ENCODE data around the gene PHC2. TPM values are rescaled to one million over a fixed set of nuclear protein-coding genes. Genes with fewer than 3 reads are reported as not detected.
A peak's percentile ranks its signal among the peaks of the same experiment; 100 is the strongest.

PHC2 gene
- polyA plus RNA-seq, 1 donor (not counting 4 experiments of a cell fraction or from before 2014, with no cell fraction given), result 51.7 TPM

GRCh38 chr1:33397994-33398393 lies 32.9 kb downstream of the PHC2 start:
- no peaks in the 10 kb centered on the region for H3K4me1 ChIP-seq (ENCODE audit: control insufficient read depth, extremely low read depth, insufficient read depth, low read length)
- peaks cover 30% of the 10 kb centered on the region for H3K79me2 ChIP-seq (ENCODE audit: control insufficient read depth, insufficient read depth, low read length)
- peaks cover 9 to 13% of the 10 kb centered on the region in 2 experiments for H3K36me3 ChIP-seq (ENCODE audit: control insufficient read depth in 2 of 2, extremely low read depth in 1 of 2, insufficient read depth in 2 of 2, low read length in 2 of 2)
- H2AFZ ChIP-seq (ENCODE audit: control insufficient read depth, low read length), result no peak overlapping the region
- no peaks in the 10 kb centered on the region for H3K9me3 ChIP-seq (ENCODE audit: control insufficient read depth, low read depth, low read length)
- dilution Hi-C loops (cut with MboI; ENCODE audit: extremely low pct_ligation_motif_present, low sequenced_read_pairs), result no loop called here
- H4K20me1 ChIP-seq (ENCODE audit: control insufficient read depth, extremely low read depth, insufficient read depth, low read length), result no peaks in the 10 kb centered on the region
- DNase-seq (ENCODE audit: low read depth, low spot score) (no peak), FAIRE-seq (no peak)
- H3K4me3 ChIP-seq (ENCODE audit: control insufficient read depth in 2 of 3, extremely low read depth in 1 of 3, insufficient read depth in 2 of 3, low read depth in 1 of 3, low read length in 3 of 3), result no peak overlapping the region
- no peak overlapping the region for H3K27ac ChIP-seq (ENCODE audit: control insufficient read depth, insufficient read depth, low read length)
- no peaks in the 10 kb centered on the region for H3K27me3 ChIP-seq (ENCODE audit: control insufficient read depth, extremely low read depth, insufficient read depth, low read length)
- no peak overlapping the region for H3K4me2 ChIP-seq (ENCODE audit: control insufficient read depth, extremely low read depth, insufficient read depth, low read depth, low read length)
- H3K9me1 ChIP-seq (ENCODE audit: control insufficient read depth, extremely low read depth, insufficient read depth, low read length), result no peaks in the 10 kb centered on the region
- TF ChIP-seq CTCF (optimal IDR thresholded peaks at IDR 0.05 in 1 of 3, IDR thresholded peaks at IDR 0.05 in 1 of 3, conservative IDR thresholded peaks at IDR 0.05 in 1 of 3; ENCODE audit: extremely low read depth in 1 of 3, insufficient read depth in 2 of 3, low read length in 3 of 3), result no peak
- no peak for TF ChIP-seq EZH2 (IDR thresholded peaks at IDR 0.05; ENCODE audit: low read length)
- H3K9ac ChIP-seq (ENCODE audit: control insufficient read depth, extremely low read depth, insufficient read depth, low read length), result no peak overlapping the region

- Histone ChIP-seq H3K9me3 (ENCODE audit: control insufficient read depth, low read depth, low read length) (no peaks in the 10 kb centered on the region), H2AFZ (ENCODE audit: control insufficient read depth, low read length) (no peak overlapping the region), H3K27ac (ENCODE audit: control insufficient read depth, insufficient read depth, low read length) (no peak overlapping the region), H3K4me1 (ENCODE audit: control insufficient read depth, extremely low read depth, insufficient read depth, low read length) (no peaks in the 10 kb centered on the region), H3K27me3 (ENCODE audit: control insufficient read depth, extremely low read depth, insufficient read depth, low read length) (no peaks in the 10 kb centered on the region), H3K9ac (ENCODE audit: control insufficient read depth, extremely low read depth, insufficient read depth, low read length) (no peak overlapping the region), H3K4me3 (ENCODE audit: control insufficient read depth in 2 of 3, extremely low read depth in 1 of 3, insufficient read depth in 2 of 3, low read depth in 1 of 3, low read length in 3 of 3) (no peak overlapping the region), H3K79me2 (ENCODE audit: control insufficient read depth, insufficient read depth, low read length) (peaks cover 30% of the 10 kb centered on the region), H3K9me1 (ENCODE audit: control insufficient read depth, extremely low read depth, insufficient read depth, low read length) (no peaks in the 10 kb centered on the region), H3K36me3 (ENCODE audit: control insufficient read depth in 2 of 2, extremely low read depth in 1 of 2, insufficient read depth in 2 of 2, low read length in 2 of 2) (peaks cover 9 to 13% of the 10 kb centered on the region in 2 experiments), H3K4me2 (ENCODE audit: control insufficient read depth, extremely low read depth, insufficient read depth, low read depth, low read length) (no peak overlapping the region), H4K20me1 (ENCODE audit: control insufficient read depth, extremely low read depth, insufficient read depth, low read length) (no peaks in the 10 kb centered on the region)
- TF ChIP-seq CTCF (optimal IDR thresholded peaks at IDR 0.05 in 1 of 3, IDR thresholded peaks at IDR 0.05 in 1 of 3, conservative IDR thresholded peaks at IDR 0.05 in 1 of 3; ENCODE audit: extremely low read depth in 1 of 3, insufficient read depth in 2 of 3, low read length in 3 of 3) (no peak), EZH2 (IDR thresholded peaks at IDR 0.05; ENCODE audit: low read length) (no peak)
- dilution Hi-C loops (cut with MboI; ENCODE audit: extremely low pct_ligation_motif_present, low sequenced_read_pairs), result no loop called here
- no peak for DNase-seq (ENCODE audit: low read depth, low spot score)
- FAIRE-seq, result peak; percentile 34
Observed at GRCh38 chr1:33397125-33397506, 33.8 kb downstream of the PHC2 start.
